Smooth muscle cell (in vitro differentiated cells): ENCODE data around the gene SHISA4. TPM values are rescaled to one million over a fixed set of nuclear protein-coding genes. Genes with fewer than 3 reads are reported as not detected.

Source experiments
- DNase-seq: peaks from one replicate; lab custom pipeline; 2025; ENCODE audit not compliant: unreplicated experiment; lab: John Stamatoyannopoulos, UW
- H2AFZ ChIP-seq: fragments of 200-600 bp; sonication (generic); 2 replicates; pipeline ENCODE4 v1.6.0; 2016; ENCODE audit warnings: antibody characterized with exemption, low read depth, mild to moderate bottlenecking
- H3F3A ChIP-seq: fragments of 200-600 bp; sonication (generic); 2 replicates; pipeline ENCODE4 v1.6.0; 2017; ENCODE audit warnings: antibody characterized with exemption, low read depth
- H3K27ac ChIP-seq: fragments of 200-600 bp; sonication (generic); 2 replicates; pipeline ENCODE4 v1.5.1; 2016; ENCODE audit warnings: low read depth, mild to moderate bottlenecking
- H3K27me3 ChIP-seq: fragments of 200-600 bp; sonication (generic); 2 replicates; pipeline ENCODE4 v1.6.1; 2016; ENCODE audit warnings: low read depth, mild to moderate bottlenecking
- H3K36me3 ChIP-seq: fragments of 200-600 bp; sonication (generic); 2 replicates; pipeline ENCODE4 v1.5.1; 2016; ENCODE audit warnings: low read depth
- H3K4me1 ChIP-seq: fragments of 200-600 bp; sonication (generic); 2 replicates; pipeline ENCODE4 v1.5.1; 2016; ENCODE audit warnings: low read depth
- H3K4me2 ChIP-seq: fragments of 200-600 bp; sonication (generic); 2 replicates; pipeline ENCODE4 v1.6.0; 2016; ENCODE audit warnings: mild to moderate bottlenecking
- H3K4me3 ChIP-seq: fragments of 200-600 bp; sonication (generic); 2 replicates; pipeline ENCODE4 v1.5.1; 2016; ENCODE audit warnings: mild to moderate bottlenecking
- H3K79me2 ChIP-seq: fragments of 200-600 bp; sonication (generic); 2 replicates; pipeline ENCODE4 v1.6.0; 2016; ENCODE audit warnings: low read depth, mild to moderate bottlenecking
- H3K9ac ChIP-seq: fragments of 200-600 bp; sonication (generic); 2 replicates; pipeline ENCODE4 v1.6.0; 2016; ENCODE audit warnings: low read depth
- H3K9me3 ChIP-seq: fragments of 200-600 bp; sonication (generic); replicated peaks from 2 replicates; pipeline ENCODE4 v1.5.1; 2016; ENCODE audit warnings: low read depth
- H4K20me1 ChIP-seq: fragments of 200-600 bp; sonication (generic); 2 replicates; pipeline ENCODE4 v1.6.0; 2016; ENCODE audit warnings: low read depth
- CTCF ChIP-seq: fragments of 200-600 bp; sonication (generic); IDR thresholded peaks from 2 replicates; pipeline ENCODE4 v1.5.1; 2017; ENCODE audit warnings: borderline replicate concordance, mild to moderate bottlenecking, antibody characterized with exemption; ENCODE audit not compliant: insufficient read depth, poor library complexity, severe bottlenecking
- WGBS: methylation state at CpG from one replicate; pipeline ENCODE4 v1.1.7; 2016; ENCODE audit warnings: low lambda C conversion rate; 5-methylcytosine and 5-hydroxymethylcytosine counted together
- polyA plus RNA-seq: library from polyadenylated mRNA; unstranded; fragments of >200 nt; fragmentation: Nextera tagmentation; extraction: Ambion mirVana; gene quantifications from 2 replicates; pipeline ENCODE4 v1.2.1, GENCODE V29; 2016
- total RNA-seq: library from RNA; depleted of rRNA; stranded (reverse); fragments of >200 nt; gene quantifications from 2 replicates; pipeline ENCODE4 v1.2.3, GENCODE V29; 2014

Gene SHISA4
- total and polyA plus RNA-seq, 2 experiments from 2014 or later: 30.1 to 73.5 TPM

GRCh38 chr1:201928266-201928665, 39.6 kb downstream of the SHISA4 start:
- WGBS: 67% methylated on average over 3 of the region's 3 CpGs

GRCh38 chr1:201930137-201930536, 41.4 kb downstream of the SHISA4 start:
- Histone ChIP-seq H3K27me3 (no peaks in the 10 kb centered on the region), H3K4me3 (no peak overlapping the region), H3K36me3 (no peaks in the 10 kb centered on the region), H2AFZ (no peak overlapping the region), H3F3A (no peaks in the 10 kb centered on the region), H4K20me1 (no peaks in the 10 kb centered on the region), H3K4me2 (no peak overlapping the region), H3K79me2 (peaks cover 2% of the 10 kb centered on the region), H3K9ac (no peak overlapping the region), H3K27ac (no peak overlapping the region), H3K9me3 (no peaks in the 10 kb centered on the region), H3K4me1 (no peaks in the 10 kb centered on the region)
- 79% methylated on average over 4 of the region's 4 CpGs for WGBS
- no peak for DNase-seq
- no peak for TF ChIP-seq CTCF

More at GRCh38 chr1:201928266-201928665, 39.6 kb downstream of the SHISA4 start:
- no peak overlapping the region for H3K4me3 ChIP-seq
- H3K9ac ChIP-seq: no peak overlapping the region
- H2AFZ ChIP-seq: no peak overlapping the region
- H3K4me1 ChIP-seq: no peaks in the 10 kb centered on the region
- no peaks in the 10 kb centered on the region for H3K9me3 ChIP-seq
- no peak overlapping the region for H3K4me2 ChIP-seq
- H3K36me3 ChIP-seq: no peaks in the 10 kb centered on the region
- no peak for TF ChIP-seq CTCF
- no peak for DNase-seq
- no peak overlapping the region for H3K27ac ChIP-seq
- peaks cover 2% of the 10 kb centered on the region for H3K79me2 ChIP-seq
- H4K20me1 ChIP-seq: no peaks in the 10 kb centered on the region
- no peaks in the 10 kb centered on the region for H3F3A ChIP-seq
- H3K27me3 ChIP-seq: no peaks in the 10 kb centered on the region

- Histone ChIP-seq H3K27ac (no peak overlapping the region), H3K36me3 (no peaks in the 10 kb centered on the region), H3F3A (no peaks in the 10 kb centered on the region), H3K4me1 (no peaks in the 10 kb centered on the region), H2AFZ (no peak overlapping the region), H4K20me1 (no peaks in the 10 kb centered on the region), H3K4me3 (no peak overlapping the region), H3K9me3 (no peaks in the 10 kb centered on the region), H3K79me2 (peaks cover under 1% of the 10 kb centered on the region), H3K4me2 (no peak overlapping the region), H3K27me3 (no peaks in the 10 kb centered on the region), H3K9ac (no peak overlapping the region)
- no peak for DNase-seq
- no peak for TF ChIP-seq CTCF
- 87% methylated on average over 5 of the region's 5 CpGs for WGBS
Observed at GRCh38 chr1:201930803-201931202, 42.1 kb downstream of the SHISA4 start.

- Histone ChIP-seq H3K9me3 (no peaks in the 10 kb centered on the region), H3K36me3 (no peaks in the 10 kb centered on the region), H3K4me1 (no peaks in the 10 kb centered on the region), H3K9ac (no peak overlapping the region), H3K4me2 (no peak overlapping the region), H2AFZ (no peak overlapping the region), H3F3A (peaks cover 3% of the 10 kb centered on the region), H3K27me3 (no peaks in the 10 kb centered on the region), H3K27ac (no peak overlapping the region), H4K20me1 (no peaks in the 10 kb centered on the region), H3K4me3 (no peak overlapping the region), H3K79me2 (no peaks in the 10 kb centered on the region)
- DNase-seq: no peak
- TF ChIP-seq CTCF: no peak
- WGBS: 67% methylated on average over 5 of the region's 5 CpGs
Observed at GRCh38 chr1:201933840-201934430, 45.2 kb downstream of the SHISA4 start.
